ENCODE results near the gene CCND3. TPM values are rescaled to one million over a fixed set of nuclear protein-coding genes. Genes with fewer than 3 reads are reported as not detected.

CCND3 gene
- total and polyA plus RNA-seq, 10 of the 15 experiments (the other 5 are each of a cell fraction or from before 2014, with no cell fraction given), result 6.0 to 86.4 (median 31.5) TPM

DNA sequence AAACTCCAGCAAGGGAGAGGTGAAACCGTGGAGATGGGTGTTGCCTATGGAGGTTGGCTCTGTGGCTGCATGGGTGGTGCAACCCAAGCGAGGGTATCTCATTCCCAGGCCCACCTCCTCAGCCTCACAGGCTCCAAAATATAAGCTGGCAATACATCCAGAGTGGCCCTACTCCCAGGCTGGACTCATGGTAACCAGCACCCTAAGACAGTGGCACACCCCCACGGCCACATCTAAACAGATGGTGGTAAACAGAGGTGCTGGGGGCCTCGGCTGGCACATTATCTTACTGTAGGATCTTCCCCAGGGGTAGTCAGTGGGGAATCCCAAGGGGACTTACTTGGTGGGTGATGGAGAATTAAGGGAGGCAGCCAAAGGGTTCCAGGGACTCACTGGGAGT is 33.7 kb upstream of the CCND3 start (continued):
- TF ChIP-seq, protein P1, sequence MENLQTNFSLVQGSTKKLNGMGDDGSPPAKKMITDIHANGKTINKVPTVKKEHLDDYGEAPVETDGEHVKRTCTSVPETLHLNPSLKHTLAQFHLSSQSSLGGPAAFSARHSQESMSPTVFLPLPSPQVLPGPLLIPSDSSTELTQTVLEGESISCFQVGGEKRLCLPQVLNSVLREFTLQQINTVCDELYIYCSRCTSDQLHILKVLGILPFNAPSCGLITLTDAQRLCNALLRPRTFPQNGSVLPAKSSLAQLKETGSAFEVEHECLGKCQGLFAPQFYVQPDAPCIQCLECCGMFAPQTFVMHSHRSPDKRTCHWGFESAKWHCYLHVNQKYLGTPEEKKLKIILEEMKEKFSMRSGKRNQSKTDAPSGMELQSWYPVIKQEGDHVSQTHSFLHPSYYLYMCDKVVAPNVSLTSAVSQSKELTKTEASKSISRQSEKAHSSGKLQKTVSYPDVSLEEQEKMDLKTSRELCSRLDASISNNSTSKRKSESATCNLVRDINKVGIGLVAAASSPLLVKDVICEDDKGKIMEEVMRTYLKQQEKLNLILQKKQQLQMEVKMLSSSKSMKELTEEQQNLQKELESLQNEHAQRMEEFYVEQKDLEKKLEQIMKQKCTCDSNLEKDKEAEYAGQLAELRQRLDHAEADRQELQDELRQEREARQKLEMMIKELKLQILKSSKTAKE (IDR thresholded peaks at IDR 0.05; ENCODE audit: low read depth, poor library complexity, severe bottlenecking), result no peak

DNA sequence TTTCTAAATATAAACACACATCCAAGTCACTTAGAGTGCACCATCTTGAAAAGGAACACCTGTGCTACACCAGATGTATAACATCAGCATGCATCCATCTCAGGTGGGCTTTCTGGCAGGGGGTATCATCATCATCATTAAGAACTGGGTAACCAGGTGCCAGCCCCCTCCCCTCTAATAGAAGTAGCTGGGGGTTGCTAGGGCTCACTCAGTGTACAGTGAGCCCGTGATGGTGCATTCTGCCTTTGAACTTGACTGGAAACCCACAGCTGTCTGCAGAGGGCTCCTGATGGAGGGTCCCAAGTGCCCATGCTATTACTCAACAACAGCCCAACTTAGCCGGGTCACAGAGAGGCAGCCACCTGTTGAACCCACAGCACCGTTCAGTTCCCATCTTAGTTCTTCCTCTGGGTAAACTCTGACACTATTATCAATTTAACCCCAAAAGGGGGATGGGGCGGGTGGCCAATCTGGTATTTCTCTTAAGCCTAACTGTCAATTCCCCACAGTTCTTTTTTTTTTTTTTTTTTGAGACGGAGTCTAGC is 32.7 kb upstream of the CCND3 start:
- no peak overlapping the region for H2AFZ ChIP-seq (ENCODE audit: control insufficient read depth, low read depth, low read length)
- 1% methylated on average over 4 of the region's 5 CpGs for whole genome bisulfite sequencing (ENCODE audit: insufficient coverage, insufficient replicate concordance, low lambda C conversion rate, missing lambda C conversion rate)
- no peaks in the 10 kb centered on the region for H3K27me3 ChIP-seq (replicated peaks in 1 of 2; ENCODE audit: control insufficient read depth in 2 of 2, insufficient read depth in 2 of 2, low read length in 1 of 2)
- H3K4me3 ChIP-seq, result no peak overlapping the region
- FAIRE-seq (no peak), ATAC-seq (no peak), DNase-seq (ENCODE audit: low read depth, low spot score) (no peak)
- ChIA-PET SMC1A (ENCODE audit: uncharacterized antibody, unreplicated experiment) (interaction anchor here (0.6 kb wide), 1 partner anchor 29 kb away, joined by 3 read pairs; no protein-coding TSS in a partner anchor), RAD21 (ENCODE audit: unreplicated experiment) (no interaction called here), CTCF (no interaction called here), POLR2A (no interaction called here)
- no peak overlapping the region for H3K4me2 ChIP-seq (ENCODE audit: control insufficient read depth, insufficient read depth)
- H3K9ac ChIP-seq (ENCODE audit: control insufficient read depth, insufficient read depth, low read length), result no peak overlapping the region
- in situ Hi-C loops (cut with MboI), result no loop called here
- H3K36me3 ChIP-seq (ENCODE audit: control insufficient read depth in 2 of 2, insufficient read depth in 2 of 2, low read length in 1 of 2), result no peaks in the 10 kb centered on the region
- no peaks in the 10 kb centered on the region for H3K79me2 ChIP-seq (ENCODE audit: control insufficient read depth, insufficient read depth, low read length)
- H3K27ac ChIP-seq (ENCODE audit: control insufficient read depth, insufficient read depth), result no peak overlapping the region
- BruUV-seq (replicated peaks), result no TSS peak
- H3K4me1 ChIP-seq (ENCODE audit: control insufficient read depth, insufficient read depth, low read length), result peaks cover 4% of the 10 kb centered on the region; the same call in 1 of the 2 replicates
- H3K9me3 ChIP-seq (replicated peaks; ENCODE audit: control insufficient read depth, insufficient read depth, low read length), result no peaks in the 10 kb centered on the region
- H4K20me1 ChIP-seq (ENCODE audit: control insufficient read depth, insufficient read depth), result no peaks in the 10 kb centered on the region
- intact Hi-C loops (cut with micrococcal nuclease; ENCODE audit: unreplicated experiment), result no loop called here
- TF ChIP-seq, protein P2, sequence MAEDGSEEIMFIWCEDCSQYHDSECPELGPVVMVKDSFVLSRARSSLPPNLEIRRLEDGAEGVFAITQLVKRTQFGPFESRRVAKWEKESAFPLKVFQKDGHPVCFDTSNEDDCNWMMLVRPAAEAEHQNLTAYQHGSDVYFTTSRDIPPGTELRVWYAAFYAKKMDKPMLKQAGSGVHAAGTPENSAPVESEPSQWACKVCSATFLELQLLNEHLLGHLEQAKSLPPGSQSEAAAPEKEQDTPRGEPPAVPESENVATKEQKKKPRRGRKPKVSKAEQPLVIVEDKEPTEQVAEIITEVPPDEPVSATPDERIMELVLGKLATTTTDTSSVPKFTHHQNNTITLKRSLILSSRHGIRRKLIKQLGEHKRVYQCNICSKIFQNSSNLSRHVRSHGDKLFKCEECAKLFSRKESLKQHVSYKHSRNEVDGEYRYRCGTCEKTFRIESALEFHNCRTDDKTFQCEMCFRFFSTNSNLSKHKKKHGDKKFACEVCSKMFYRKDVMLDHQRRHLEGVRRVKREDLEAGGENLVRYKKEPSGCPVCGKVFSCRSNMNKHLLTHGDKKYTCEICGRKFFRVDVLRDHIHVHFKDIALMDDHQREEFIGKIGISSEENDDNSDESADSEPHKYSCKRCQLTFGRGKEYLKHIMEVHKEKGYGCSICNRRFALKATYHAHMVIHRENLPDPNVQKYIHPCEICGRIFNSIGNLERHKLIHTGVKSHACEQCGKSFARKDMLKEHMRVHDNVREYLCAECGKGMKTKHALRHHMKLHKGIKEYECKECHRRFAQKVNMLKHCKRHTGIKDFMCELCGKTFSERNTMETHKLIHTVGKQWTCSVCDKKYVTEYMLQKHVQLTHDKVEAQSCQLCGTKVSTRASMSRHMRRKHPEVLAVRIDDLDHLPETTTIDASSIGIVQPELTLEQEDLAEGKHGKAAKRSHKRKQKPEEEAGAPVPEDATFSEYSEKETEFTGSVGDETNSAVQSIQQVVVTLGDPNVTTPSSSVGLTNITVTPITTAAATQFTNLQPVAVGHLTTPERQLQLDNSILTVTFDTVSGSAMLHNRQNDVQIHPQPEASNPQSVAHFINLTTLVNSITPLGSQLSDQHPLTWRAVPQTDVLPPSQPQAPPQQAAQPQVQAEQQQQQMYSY (CRISPR knock-in tag; IDR thresholded peaks at IDR 0.05), result no peak
- TF ChIP-seq SPI1 (IDR thresholded peaks at IDR 0.05; ENCODE audit: borderline replicate concordance, insufficient read depth, low read depth, low read length), result no peak
- TF ChIP-seq SMC3 (IDR thresholded peaks at IDR 0.05; ENCODE audit: borderline replicate concordance, low read length), result no peak
- TF ChIP-seq BACH1 (IDR thresholded peaks at IDR 0.05; ENCODE audit: borderline replicate concordance), result no peak
- no peak for TF ChIP-seq ZNF24 (IDR thresholded peaks at IDR 0.05)
- TF ChIP-seq TBL1XR1 (IDR thresholded peaks at IDR 0.05; ENCODE audit: low read depth, low read length), result no peak
- TF ChIP-seq, protein P3, sequence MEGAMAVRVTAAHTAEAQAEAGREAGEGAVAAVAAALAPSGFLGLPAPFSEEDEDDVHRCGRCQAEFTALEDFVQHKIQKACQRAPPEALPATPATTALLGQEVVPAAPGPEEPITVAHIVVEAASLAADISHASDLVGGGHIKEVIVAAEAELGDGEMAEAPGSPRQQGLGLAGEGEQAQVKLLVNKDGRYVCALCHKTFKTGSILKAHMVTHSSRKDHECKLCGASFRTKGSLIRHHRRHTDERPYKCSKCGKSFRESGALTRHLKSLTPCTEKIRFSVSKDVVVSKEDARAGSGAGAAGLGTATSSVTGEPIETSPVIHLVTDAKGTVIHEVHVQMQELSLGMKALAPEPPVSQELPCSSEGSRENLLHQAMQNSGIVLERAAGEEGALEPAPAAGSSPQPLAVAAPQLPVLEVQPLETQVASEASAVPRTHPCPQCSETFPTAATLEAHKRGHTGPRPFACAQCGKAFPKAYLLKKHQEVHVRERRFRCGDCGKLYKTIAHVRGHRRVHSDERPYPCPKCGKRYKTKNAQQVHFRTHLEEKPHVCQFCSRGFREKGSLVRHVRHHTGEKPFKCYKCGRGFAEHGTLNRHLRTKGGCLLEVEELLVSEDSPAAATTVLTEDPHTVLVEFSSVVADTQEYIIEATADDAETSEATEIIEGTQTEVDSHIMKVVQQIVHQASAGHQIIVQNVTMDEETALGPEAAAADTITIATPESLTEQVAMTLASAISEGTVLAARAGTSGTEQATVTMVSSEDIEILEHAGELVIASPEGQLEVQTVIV (IDR thresholded peaks at IDR 0.05; ENCODE audit: borderline replicate concordance, partially characterized antibody), result no peak
- no peak for TF ChIP-seq SIN3A (IDR thresholded peaks at IDR 0.05; ENCODE audit: low read depth, low read length)
- no peak for TF ChIP-seq SUZ12 (IDR thresholded peaks at IDR 0.05; ENCODE audit: unreplicated experiment)
- no peak for TF ChIP-seq CHD4 (IDR thresholded peaks at IDR 0.05)
- TF ChIP-seq MTA2 (IDR thresholded peaks at IDR 0.05; ENCODE audit: low read depth), result no peak
- TF ChIP-seq BHLHE40 (IDR thresholded peaks at IDR 0.05; ENCODE audit: borderline replicate concordance in 1 of 2, low read depth in 2 of 2, low read length in 1 of 2), result no peak

All from GM12878 (cell line).